GM19455 (cell line): ENCODE measurements around the gene MGMT.

Source experiments
- ATAC-seq: cut with Tn5 transposase; IDR thresholded peaks from one replicate; pipeline ENCODE4 v1.9.1; 2021; ENCODE audit not compliant: unreplicated experiment

MGMT gene

DNA sequence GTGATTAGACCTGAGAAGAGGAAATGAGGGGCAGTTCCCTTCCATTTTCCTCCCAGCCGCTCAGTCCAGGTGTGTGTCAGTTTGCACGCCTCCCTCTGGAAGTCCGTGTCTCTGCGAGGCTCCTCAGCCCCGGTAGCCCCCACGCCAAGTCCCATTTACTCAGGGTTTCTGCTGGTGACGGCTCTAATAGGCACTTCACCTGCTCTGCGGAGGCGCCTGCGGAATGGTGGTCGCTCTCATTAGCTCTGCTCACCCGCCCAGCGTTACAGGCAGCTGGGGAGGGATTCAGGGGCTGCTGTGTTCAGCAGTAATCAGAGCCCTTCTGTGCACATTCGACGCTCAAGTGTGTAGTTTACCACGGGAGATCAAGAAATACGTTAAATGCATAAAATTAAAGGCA lies 179.9 kb downstream of the MGMT start:
- no peak for ATAC-seq

GRCh38 chr10:129647590-129647989 lies 180.5 kb downstream of the MGMT start:
- ATAC-seq: no peak

- ATAC-seq: no peak
These were observed 181.8 kb downstream of the MGMT start for GRCh38 chr10:129648856-129649255.

GRCh38 chr10:129652021-129652420 lies 185.0 kb downstream of the MGMT start:
- no peak for ATAC-seq

GRCh38 chr10:129652521-129653201 lies 185.6 kb downstream of the MGMT start:
- ATAC-seq: no peak

DNA sequence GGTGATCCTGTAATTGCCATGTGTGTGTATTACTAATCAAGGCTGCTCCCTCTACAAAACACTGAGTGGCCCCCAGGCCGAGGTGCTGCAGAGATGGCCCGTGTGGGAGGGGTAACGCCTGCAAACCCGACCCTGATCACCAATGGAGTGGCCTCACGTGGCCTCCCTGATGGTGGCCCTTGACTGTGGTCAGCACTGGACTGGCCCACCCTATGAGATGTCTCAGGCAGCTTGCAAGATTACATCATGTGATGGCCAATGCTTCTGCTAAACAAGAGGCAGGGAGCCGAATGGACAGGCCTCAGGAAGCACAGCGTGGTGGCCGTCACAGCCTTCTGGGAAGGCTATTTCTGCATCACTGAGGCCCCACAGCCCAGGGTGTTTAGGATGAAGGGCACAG lies 186.4 kb downstream of the MGMT start:
- no peak for ATAC-seq

- no peak for ATAC-seq
These were observed 186.8 kb downstream of the MGMT start for GRCh38 chr10:129653861-129654260.

DNA sequence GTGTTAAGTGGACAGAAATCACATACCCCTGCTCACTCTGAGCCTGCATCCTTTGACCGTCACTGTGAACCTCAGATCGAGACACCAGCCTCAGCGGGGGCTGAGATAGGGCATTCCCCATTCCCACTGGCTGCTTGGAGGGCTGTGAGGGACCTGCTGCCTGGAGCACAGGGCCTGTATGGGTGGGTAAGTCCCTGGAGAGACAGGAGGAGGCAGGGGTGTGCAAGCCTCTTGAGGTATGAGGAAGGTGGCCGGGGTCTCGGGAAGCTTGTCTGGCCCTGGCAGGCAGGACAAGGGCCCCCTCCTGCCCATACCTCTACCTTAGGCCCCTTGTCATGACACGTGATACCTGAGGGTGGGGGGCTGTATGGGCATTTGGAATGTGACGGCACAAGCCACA lies 187.4 kb downstream of the MGMT start:
- ATAC-seq: no peak

GRCh38 chr10:129655007-129655678 lies 188.1 kb downstream of the MGMT start:
- no peak for ATAC-seq

GRCh38 chr10:129655679-129656031 lies 188.6 kb downstream of the MGMT start:
- no peak for ATAC-seq

- ATAC-seq: no peak
These were observed 189.6 kb downstream of the MGMT start for GRCh38 chr10:129656642-129657041.

DNA sequence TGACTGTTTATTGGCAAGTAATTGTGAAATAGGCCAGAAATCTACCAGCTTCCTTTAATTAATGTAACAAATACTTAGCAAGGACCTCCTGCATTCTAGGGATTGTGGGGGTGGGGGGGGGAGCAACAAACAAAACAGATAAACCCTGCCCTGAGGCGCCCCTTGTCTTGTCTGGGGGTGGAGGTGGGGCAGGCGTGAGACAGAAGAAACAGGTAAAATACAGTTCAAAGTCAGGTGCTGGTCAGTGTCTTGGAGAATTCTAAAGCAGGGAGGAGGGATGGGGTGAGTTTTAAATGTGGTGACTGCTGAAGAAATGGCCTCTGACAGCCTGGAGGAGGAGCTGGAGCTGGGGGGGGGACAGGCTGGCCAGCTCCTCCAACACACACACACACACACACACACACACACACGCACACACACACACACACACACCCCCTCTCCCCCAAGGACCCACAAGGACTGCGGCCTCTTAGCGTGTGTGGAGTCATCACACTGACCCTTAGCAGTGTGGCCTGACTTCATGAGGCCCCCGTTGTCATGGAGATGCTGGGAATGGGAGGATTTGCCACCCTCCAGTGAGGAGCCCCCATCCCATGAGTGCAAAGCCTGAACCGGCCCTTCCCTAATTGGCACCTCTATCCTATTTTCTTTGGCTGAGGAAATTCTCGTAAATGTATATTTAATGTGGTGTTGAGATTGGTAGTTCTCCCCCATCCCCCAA lies 190.4 kb downstream of the MGMT start:
- no peak for ATAC-seq

GRCh38 chr10:129658376-129659072 lies 191.5 kb downstream of the MGMT start:
- no peak for ATAC-seq

GRCh38 chr10:129659508-129660268 lies 192.6 kb downstream of the MGMT start:
- no peak for ATAC-seq

DNA sequence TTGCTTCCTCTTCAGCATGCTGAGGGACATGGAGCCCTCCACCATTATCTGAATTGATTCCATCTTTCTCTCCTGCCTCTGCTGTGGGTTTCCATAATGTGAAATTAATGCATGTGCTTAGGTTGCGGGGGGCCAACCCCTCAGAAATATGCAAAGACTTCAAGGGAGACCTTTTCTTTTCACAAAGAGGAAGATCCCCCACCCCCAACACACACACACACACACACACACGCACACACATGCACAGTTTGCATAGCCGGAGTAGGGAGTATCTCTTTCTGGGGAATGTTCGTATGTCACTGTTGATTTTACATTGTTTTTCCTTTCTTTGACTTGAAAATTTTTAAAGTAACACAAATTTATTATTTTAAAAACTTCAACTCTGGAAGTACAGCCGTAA lies 193.5 kb downstream of the MGMT start:
- no peak for ATAC-seq

DNA sequence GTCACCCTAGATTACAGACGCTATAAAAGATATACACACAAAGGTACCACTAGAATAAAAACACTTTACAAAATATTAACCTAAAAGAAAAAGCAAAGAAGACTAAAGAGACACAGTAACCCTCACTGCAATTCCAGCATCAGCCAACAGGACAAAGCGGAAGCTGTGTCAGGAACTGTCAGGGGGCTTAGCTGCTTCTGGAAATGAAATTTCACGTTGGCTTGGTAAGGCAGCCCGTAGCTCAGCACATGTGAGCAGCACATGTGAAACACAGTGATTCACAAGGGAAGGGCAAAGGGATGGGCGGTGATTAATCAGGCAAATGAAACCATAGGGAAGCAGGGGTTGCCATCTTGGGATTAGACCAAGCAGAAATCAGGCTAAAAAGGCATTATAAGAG lies 195.4 kb downstream of the MGMT start:
- no peak for ATAC-seq

DNA sequence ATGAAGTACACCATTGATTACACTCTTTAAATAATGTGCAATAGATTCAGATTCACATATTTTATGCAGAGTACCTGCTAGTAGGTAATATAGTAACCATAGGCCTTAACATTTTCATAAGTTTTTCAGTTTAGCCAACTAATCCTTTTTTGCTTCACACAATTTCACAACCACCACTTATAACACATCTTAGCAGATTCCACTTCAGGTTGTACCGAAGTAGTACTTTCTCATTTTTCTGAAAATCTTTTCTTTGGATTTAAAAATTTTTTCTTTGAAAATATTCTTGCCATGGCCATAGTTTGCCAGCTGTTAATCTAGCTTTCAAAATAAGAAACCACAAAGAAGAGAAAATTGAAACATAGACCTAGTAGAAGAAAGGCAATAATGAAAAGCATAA lies 203.1 kb downstream of the MGMT start:
- no peak for ATAC-seq

DNA sequence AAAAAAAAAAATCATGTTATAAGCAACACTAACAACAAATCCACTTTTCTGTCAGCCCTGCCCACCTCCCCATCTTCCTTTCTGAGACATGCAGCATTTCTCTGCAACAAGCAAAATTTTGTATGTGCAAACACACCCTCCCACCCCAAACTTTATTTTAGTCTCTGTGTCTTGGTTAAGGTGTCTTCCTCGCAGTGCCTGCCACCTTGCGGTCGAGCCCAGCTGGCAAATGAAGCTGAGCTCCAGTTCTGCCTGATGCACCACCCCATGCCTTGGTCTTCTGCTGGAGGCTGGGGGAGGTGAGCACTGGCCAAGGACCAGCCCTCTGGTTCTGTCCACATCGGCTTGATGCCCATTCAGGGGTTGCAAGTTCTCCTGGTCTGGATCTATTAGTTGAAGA lies 206.3 kb downstream of the MGMT start:
- no peak for ATAC-seq

GRCh38 chr10:129675027-129675769 lies 208.2 kb downstream of the MGMT start:
- no peak for ATAC-seq

- no peak for ATAC-seq
These were observed 209.0 kb downstream of the MGMT start for GRCh38 chr10:129676014-129676413.
